ENCODE data around the gene RNF26. TPM values are rescaled to one million over a fixed set of nuclear protein-coding genes. Genes with fewer than 3 reads are reported as not detected.

The RNF26 gene
- total and polyA plus RNA-seq, 4 donors: 5.2 to 27.1 (median 16.8) TPM

DNA sequence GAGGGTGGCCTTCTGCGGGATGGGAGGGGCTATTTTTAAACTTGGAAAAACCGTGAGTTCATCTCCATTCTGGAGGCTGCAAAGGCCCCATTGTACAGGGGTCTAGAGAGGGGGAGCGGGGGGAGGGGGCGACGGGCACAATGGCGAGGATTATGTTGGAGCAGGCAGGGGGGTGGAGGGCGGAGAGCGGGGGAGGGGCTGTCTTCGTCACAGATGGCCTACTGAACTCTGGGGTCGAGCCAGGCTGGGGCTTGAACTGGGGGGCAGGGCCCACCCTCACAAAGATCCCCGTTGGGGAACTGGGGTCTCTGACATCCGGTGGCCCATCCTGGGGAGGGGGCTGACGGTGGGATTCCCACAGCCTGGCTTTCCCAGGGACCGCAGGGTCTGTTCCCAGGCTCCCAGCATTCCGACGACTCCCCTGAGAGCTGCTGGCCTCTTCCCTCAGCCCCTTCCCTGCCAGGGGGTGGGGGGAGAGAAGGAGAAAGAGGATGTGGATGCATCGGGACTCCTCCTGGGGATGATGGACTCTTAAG is 14.0 kb upstream of the RNF26 start:
- H3K36me3 ChIP-seq (ENCODE audit: control insufficient read depth, insufficient read depth, low read length): no peaks in the 10 kb centered on the region
- peak overlapping the region; percentile 93 for H3K27ac ChIP-seq (ENCODE audit: low read depth, low read length)
- peaks cover 15% of the 10 kb centered on the region for H3K27me3 ChIP-seq (ENCODE audit: control insufficient read depth, insufficient read depth, low read length)
- DNase-seq (ENCODE audit: low read depth in 4 of 6, low spot score in 6 of 6): peak in 2 of 6 donors; percentile 61 to 82
- peak overlapping the region; percentile 47 for H3K4me3 ChIP-seq (ENCODE audit: low read depth, low read length)
- WGBS (ENCODE audit: insufficient coverage): 16% methylated on average over 7 of the region's 17 CpGs
- H3K9me3 ChIP-seq (ENCODE audit: control insufficient read depth, insufficient read depth, low read length): no peaks in the 10 kb centered on the region
- peaks cover 70% of the 10 kb centered on the region for H3K4me1 ChIP-seq (ENCODE audit: control insufficient read depth, insufficient read depth, low read length)

DNA sequence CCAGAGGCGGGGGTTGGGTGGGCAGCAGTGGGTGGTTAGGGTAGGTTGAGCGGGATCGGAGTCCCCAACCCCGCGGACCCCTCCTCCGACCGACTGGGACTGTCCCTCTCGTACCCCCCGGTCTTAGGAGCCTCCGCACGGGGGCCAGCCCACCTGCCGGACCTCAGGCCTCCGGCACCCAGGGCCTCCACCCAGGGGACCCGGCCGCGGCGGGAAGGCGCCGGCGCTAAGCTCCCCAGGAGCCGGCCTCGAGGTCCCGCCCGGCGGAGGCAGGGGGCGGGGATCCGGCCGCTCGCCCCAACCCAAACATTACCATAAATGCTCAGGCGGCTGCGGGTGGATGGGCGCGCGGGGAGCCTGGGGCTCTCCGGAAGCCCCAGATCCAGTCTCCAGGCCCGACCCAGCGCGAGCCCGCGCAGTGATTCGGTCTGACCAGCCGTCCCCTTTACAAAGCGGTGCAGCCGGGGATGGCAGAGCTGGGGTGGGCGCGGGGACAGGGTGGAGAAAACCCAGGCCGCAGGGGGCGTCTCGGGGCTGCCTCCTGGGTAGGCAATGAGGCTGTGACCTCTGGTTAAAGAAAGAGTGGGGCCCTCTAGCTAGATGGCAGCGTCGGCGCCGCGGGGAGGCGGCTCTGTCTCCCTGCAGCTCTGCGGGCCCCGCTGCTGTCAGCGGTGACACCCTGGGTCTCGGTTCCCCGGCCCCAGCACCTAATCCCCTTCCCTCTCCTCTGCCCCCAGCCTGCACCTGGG is 13.4 kb upstream of the RNF26 start:
- Histone ChIP-seq H3K4me3 (ENCODE audit: low read depth, low read length) (peak overlapping the region; percentile 47), H3K9me3 (ENCODE audit: control insufficient read depth, insufficient read depth, low read length) (no peaks in the 10 kb centered on the region), H3K27ac (ENCODE audit: low read depth, low read length) (peak overlapping the region; percentile 93), H3K36me3 (ENCODE audit: control insufficient read depth, insufficient read depth, low read length) (no peaks in the 10 kb centered on the region), H3K27me3 (ENCODE audit: control insufficient read depth, insufficient read depth, low read length) (peaks cover 8% of the 10 kb centered on the region), H3K4me1 (ENCODE audit: control insufficient read depth, insufficient read depth, low read length) (peaks cover 64% of the 10 kb centered on the region)
- WGBS (ENCODE audit: insufficient coverage): 2% methylated on average over 54 of the region's 60 CpGs
- DNase-seq (ENCODE audit: low read depth in 4 of 6, low spot score in 6 of 6): peak in 2 of 6 donors; percentile 58 to 74

DNA sequence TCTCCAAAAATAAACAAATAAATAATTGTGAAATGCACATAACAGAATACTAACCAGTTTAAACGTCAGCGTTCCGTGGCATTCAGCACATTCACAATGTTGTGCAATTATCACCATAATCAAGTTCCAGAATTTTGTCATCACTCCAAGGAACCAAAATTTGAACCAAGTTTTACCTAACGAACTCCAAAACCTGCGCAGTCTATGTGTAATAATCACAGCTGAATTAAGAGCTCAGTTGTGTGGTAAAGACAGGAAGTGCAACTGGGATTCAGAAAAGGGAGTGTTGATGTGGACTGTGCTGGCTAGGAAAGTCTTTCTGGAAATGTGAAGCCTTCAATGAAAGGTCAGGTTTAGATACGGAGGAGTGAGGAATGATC is 12.0 kb upstream of the RNF26 start:
- peak overlapping the region; percentile 52 for H3K27ac ChIP-seq (ENCODE audit: low read depth, low read length)
- DNase-seq (ENCODE audit: low read depth in 4 of 6, low spot score in 6 of 6): no peak
- H3K36me3 ChIP-seq (ENCODE audit: control insufficient read depth, insufficient read depth, low read length): no peaks in the 10 kb centered on the region
- peaks cover 1% of the 10 kb centered on the region for H3K27me3 ChIP-seq (ENCODE audit: control insufficient read depth, insufficient read depth, low read length)
- no peak overlapping the region for H3K4me3 ChIP-seq (ENCODE audit: low read depth, low read length)
- H3K9me3 ChIP-seq (ENCODE audit: control insufficient read depth, insufficient read depth, low read length): no peaks in the 10 kb centered on the region
- H3K4me1 ChIP-seq (ENCODE audit: control insufficient read depth, insufficient read depth, low read length): peaks cover 51% of the 10 kb centered on the region
- 97% methylated on average over 3 of the region's 6 CpGs for WGBS (ENCODE audit: insufficient coverage)

- no peak overlapping the region for H3K4me3 ChIP-seq (ENCODE audit: low read depth, low read length)
- no peak overlapping the region for H3K27ac ChIP-seq (ENCODE audit: low read depth, low read length)
- H3K4me1 ChIP-seq (ENCODE audit: control insufficient read depth, insufficient read depth, low read length): peaks cover 44% of the 10 kb centered on the region
- WGBS (ENCODE audit: insufficient coverage): 83% methylated on average over 11 of the region's 20 CpGs
- H3K9me3 ChIP-seq (ENCODE audit: control insufficient read depth, insufficient read depth, low read length): no peaks in the 10 kb centered on the region
- no peaks in the 10 kb centered on the region for H3K27me3 ChIP-seq (ENCODE audit: control insufficient read depth, insufficient read depth, low read length)
- H3K36me3 ChIP-seq (ENCODE audit: control insufficient read depth, insufficient read depth, low read length): no peaks in the 10 kb centered on the region
- DNase-seq (ENCODE audit: low read depth in 4 of 6, low spot score in 6 of 6): no peak
These were observed 11.3 kb upstream of the RNF26 start for GRCh38 chr11:119322921-119323531.

DNA sequence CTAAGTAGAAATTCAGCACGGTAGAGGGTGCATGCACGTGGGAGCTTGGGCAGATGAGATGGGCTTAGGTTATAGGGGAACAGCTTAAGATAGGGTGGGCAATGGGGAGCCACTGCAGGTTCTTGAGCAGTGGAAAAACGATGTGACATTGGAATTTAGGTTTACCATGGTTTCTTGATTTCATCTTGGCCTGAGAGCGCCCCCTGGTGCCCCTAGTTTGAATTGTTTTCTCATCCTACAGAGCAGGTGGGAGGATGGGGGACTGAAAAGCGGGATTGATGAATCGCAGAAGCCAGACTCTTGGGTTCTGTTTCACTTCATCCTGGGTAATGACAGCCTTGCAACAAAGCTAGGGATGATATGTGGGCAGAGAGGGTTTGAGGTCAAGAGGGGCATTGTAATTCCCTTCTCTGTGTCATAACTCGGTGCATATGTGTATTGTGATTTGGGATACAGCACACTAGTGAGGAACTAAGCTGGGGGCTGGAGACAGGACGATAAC is 10.7 kb upstream of the RNF26 start:
- DNase-seq (ENCODE audit: low read depth in 4 of 6, low spot score in 6 of 6): peak in 2 of 6 donors; percentile 85 to 89
- no peak overlapping the region for H3K27ac ChIP-seq (ENCODE audit: low read depth, low read length)

GRCh38 chr11:119324189-119324588 is 10.1 kb upstream of the RNF26 start:
- DNase-seq (ENCODE audit: low read depth in 4 of 6, low spot score in 6 of 6): peak in 1 of 6 donors; percentile 12
- H3K9me3 ChIP-seq (ENCODE audit: control insufficient read depth, insufficient read depth, low read length): no peaks in the 10 kb centered on the region
- no peaks in the 10 kb centered on the region for H3K36me3 ChIP-seq (ENCODE audit: control insufficient read depth, insufficient read depth, low read length)
- H3K4me1 ChIP-seq (ENCODE audit: control insufficient read depth, insufficient read depth, low read length): peaks cover 33% of the 10 kb centered on the region
- no peaks in the 10 kb centered on the region for H3K27me3 ChIP-seq (ENCODE audit: control insufficient read depth, insufficient read depth, low read length)
- 41% methylated on average over 4 of the region's 4 CpGs for WGBS (ENCODE audit: insufficient coverage)
- H3K4me3 ChIP-seq (ENCODE audit: low read depth, low read length): no peak overlapping the region
- H3K27ac ChIP-seq (ENCODE audit: low read depth, low read length): no peak overlapping the region

More for the DNA sequence above, 10.7 kb upstream of the RNF26 start:
- Histone ChIP-seq H3K9me3 (ENCODE audit: control insufficient read depth, insufficient read depth, low read length) (no peaks in the 10 kb centered on the region), H3K4me1 (ENCODE audit: control insufficient read depth, insufficient read depth, low read length) (peaks cover 39% of the 10 kb centered on the region), H3K4me3 (ENCODE audit: low read depth, low read length) (no peak overlapping the region), H3K27me3 (ENCODE audit: control insufficient read depth, insufficient read depth, low read length) (no peaks in the 10 kb centered on the region), H3K36me3 (ENCODE audit: control insufficient read depth, insufficient read depth, low read length) (no peaks in the 10 kb centered on the region)
- 10% methylated on average over 6 of the region's 8 CpGs for WGBS (ENCODE audit: insufficient coverage)

- Histone ChIP-seq H3K4me3 (ENCODE audit: low read depth, low read length) (no peak overlapping the region), H3K36me3 (ENCODE audit: control insufficient read depth, insufficient read depth, low read length) (no peaks in the 10 kb centered on the region), H3K27me3 (ENCODE audit: control insufficient read depth, insufficient read depth, low read length) (no peaks in the 10 kb centered on the region), H3K9me3 (ENCODE audit: control insufficient read depth, insufficient read depth, low read length) (no peaks in the 10 kb centered on the region), H3K4me1 (ENCODE audit: control insufficient read depth, insufficient read depth, low read length) (peaks cover 3% of the 10 kb centered on the region), H3K27ac (ENCODE audit: low read depth, low read length) (no peak overlapping the region)
- WGBS (ENCODE audit: insufficient coverage): no CpG with 5 or more reads among the region's 2 CpGs
- DNase-seq (ENCODE audit: low read depth in 4 of 6, low spot score in 6 of 6): no peak
These were observed 5.0 kb upstream of the RNF26 start for GRCh38 chr11:119329320-119329719.

DNA sequence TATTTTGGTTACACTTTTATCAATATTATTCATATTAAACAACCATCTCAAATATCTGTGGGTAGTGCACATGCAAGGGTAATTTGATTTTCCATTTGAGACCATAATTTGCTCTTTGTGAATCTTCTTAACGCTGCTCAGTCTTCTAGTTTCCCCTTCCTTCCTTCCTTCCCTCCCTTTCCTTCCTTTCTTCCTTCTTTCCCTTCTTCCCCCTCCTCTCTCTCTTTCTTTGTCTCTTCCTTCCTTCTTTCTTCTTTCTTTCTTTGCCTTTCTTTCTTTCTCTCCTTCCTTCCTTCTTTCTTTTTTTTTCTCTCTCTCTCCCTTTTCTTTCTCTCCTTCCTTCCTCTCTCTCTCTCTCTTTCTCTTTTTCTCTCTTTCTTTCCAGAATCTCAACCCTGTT is 4.1 kb upstream of the RNF26 start:
- no peak overlapping the region for H3K4me3 ChIP-seq (ENCODE audit: low read depth, low read length)
- peaks cover 10% of the 10 kb centered on the region for H3K4me1 ChIP-seq (ENCODE audit: control insufficient read depth, insufficient read depth, low read length)
- no peaks in the 10 kb centered on the region for H3K9me3 ChIP-seq (ENCODE audit: control insufficient read depth, insufficient read depth, low read length)
- H3K27me3 ChIP-seq (ENCODE audit: control insufficient read depth, insufficient read depth, low read length): no peaks in the 10 kb centered on the region
- no peak for DNase-seq (ENCODE audit: low read depth in 4 of 6, low spot score in 6 of 6)
- H3K27ac ChIP-seq (ENCODE audit: low read depth, low read length): no peak overlapping the region
- WGBS (ENCODE audit: insufficient coverage): 83% methylated on average over 1 of the region's 1 CpG
- H3K36me3 ChIP-seq (ENCODE audit: control insufficient read depth, insufficient read depth, low read length): peaks cover under 1% of the 10 kb centered on the region

DNA sequence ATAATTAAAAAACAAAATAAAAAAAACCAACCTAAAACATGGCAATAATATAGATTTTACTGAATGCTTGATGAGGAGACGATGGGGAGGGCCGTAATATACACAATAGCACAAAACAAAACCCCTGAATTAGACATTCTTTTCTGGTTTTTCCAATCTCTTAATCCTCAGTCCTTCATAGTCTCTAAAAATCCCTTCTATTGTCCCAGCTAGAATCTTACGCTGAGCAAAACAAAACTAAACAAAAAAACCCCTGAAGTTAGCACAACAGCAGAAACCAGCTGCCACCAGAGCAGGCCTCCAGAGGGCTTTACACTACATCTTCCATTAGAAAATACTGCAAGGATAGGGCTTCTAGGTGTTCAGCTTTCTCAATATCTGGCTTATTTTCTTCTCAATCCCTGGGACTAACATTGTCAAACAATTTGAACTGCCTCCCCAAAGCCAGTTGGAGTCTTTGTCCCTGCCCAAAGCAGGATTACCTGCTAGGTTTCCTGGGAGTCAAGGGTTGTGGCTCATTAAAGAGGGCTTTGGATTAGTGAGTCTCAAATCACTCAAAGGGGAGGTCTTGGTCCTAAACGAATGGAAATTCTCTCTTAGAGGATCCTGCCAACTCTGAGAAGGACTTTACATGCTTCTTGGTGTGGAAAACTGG is 2.1 kb upstream of the RNF26 start:
- Histone ChIP-seq H3K4me1 (ENCODE audit: control insufficient read depth, insufficient read depth, low read length) (peaks cover 29% of the 10 kb centered on the region), H3K27ac (ENCODE audit: low read depth, low read length) (no peak overlapping the region), H3K36me3 (ENCODE audit: control insufficient read depth, insufficient read depth, low read length) (peaks cover 21% of the 10 kb centered on the region), H3K9me3 (ENCODE audit: control insufficient read depth, insufficient read depth, low read length) (no peaks in the 10 kb centered on the region), H3K4me3 (ENCODE audit: low read depth, low read length) (no peak overlapping the region), H3K27me3 (ENCODE audit: control insufficient read depth, insufficient read depth, low read length) (no peaks in the 10 kb centered on the region)
- DNase-seq (ENCODE audit: low read depth in 4 of 6, low spot score in 6 of 6): no peak
- 82% methylated on average over 2 of the region's 4 CpGs for WGBS (ENCODE audit: insufficient coverage)

Measured in spinal cord (tissue), 10 donors.